Adrenal gland (tissue), 12 donors: ENCODE results near the gene ACTRT1. TPM values are rescaled to one million over a fixed set of nuclear protein-coding genes. Genes with fewer than 3 reads are reported as not detected.

ENCODE experiments used
- DNase-seq, 7 donors: peaks; one replicate each; pipeline ENCODE4 v3.0.0-alpha.2; 2019 to 2020
- H3K27ac ChIP-seq, 5 donors: fragments of 200-600 bp; sonication (generic) in 4 of 5; 1 replicate in 3 of 5; 2 replicates in 2 of 5; pipeline versions ENCODE4 v1.5.1 to v1.8.0; 2016 to 2020; ENCODE audit warnings: mild to moderate bottlenecking in 1 of 5
- H3K27me3 ChIP-seq: fragments of 200-600 bp; 2 replicates; pipeline ENCODE4 v1.8.0; 2021
- H3K36me3 ChIP-seq, 2 donors: fragments of 200-600 bp; replicated peaks in 1 of 2; 1 replicate in 1 of 2; 2 replicates in 1 of 2; pipeline versions ENCODE4 v1.5.1 to v1.8.0; 2018 to 2022
- H3K4me1 ChIP-seq, 2 donors: fragments of 200-600 bp; replicated peaks in 1 of 2; 1 replicate in 1 of 2; 2 replicates in 1 of 2; pipeline versions ENCODE4 v1.5.1 to v1.8.0; 2018 to 2021
- H3K4me3 ChIP-seq, 4 donors: fragments of 200-600 bp; sonication (generic) in 3 of 4; one replicate each; pipeline ENCODE4 v1.5.1; 2016 to 2018
- H3K9me3 ChIP-seq, 3 donors: fragments of 200-600 bp; sonication (generic) in 1 of 3; replicated peaks in 1 of 3; 1 replicate in 2 of 3; 2 replicates in 1 of 3; pipeline versions ENCODE4 v1.5.1 to v1.8.0; 2016 to 2021
- POLR2A ChIP-seq, 2 donors: fragments of 450-650 bp; IDR thresholded peaks; one replicate each; pipeline ENCODE4 v1.6.1; 2017; ENCODE audit warnings: antibody characterized with exemption in 2 of 2, mild to moderate bottlenecking in 2 of 2, moderate library complexity in 1 of 2
- WGBS, 4 donors: extraction: QIAGEN DNeasy Blood & Tissue Kit in 2 of 4; methylation state at CpG; one replicate each; pipeline versions ENCODE4 v1.1.5 to v1.1.7; 2013 to 2017; 5-methylcytosine and 5-hydroxymethylcytosine counted together
- intact Hi-C, 2 donors: fragments of 100-400 bp; cut with DNase I; formaldehyde crosslinking; loops; one replicate each; pipeline versions ENCODE4 v1.14.1 to v1.15.0; 2022 to 2023
- polyA plus RNA-seq, 3 donors: library from polyadenylated mRNA; stranded (reverse); fragments of 200-250 nt in 2 of 3; fragments of 350-450 nt in 1 of 3; fragmentation: Illumina TruSeq in 1 of 3; extraction: RNeasy Lipid Tissue Mini Kit (QIAGEN cat#74804) in 1 of 3; gene quantifications; one replicate each; pipeline ENCODE4 v1.2.3, GENCODE V29; 2013 to 2014
- total RNA-seq, 9 donors: library from RNA; depleted of rRNA in 4 of 9; stranded (reverse); fragments of >200 nt in 4 of 9; fragments of 120-200 nt in 1 of 9; fragmentation: NEBNext Ultra II Directional in 1 of 9; extraction: Animal tissue kit (Norgen Biotek cat#: 25700) in 1 of 9; gene quantifications; one replicate each; pipeline versions ENCODE4 v1.1.0 to v1.2.4, GENCODE V29; 2013 to 2023
- TF ChIP-seq, protein P1 (sequence below), 6 experiments: fragments of 450-650 bp in 4 of 6; fragments of 200-600 bp in 2 of 6; sonication (generic) in 1 of 6; IDR thresholded peaks; 1 replicate in 5 of 6; 2 replicates in 1 of 6; pipeline versions ENCODE4 v1.5.1 to v1.8.0; 2016 to 2021; ENCODE audit warnings: antibody characterized with exemption in 6 of 6, mild to moderate bottlenecking in 2 of 6, moderate library complexity in 1 of 6
- donor health status: healthy with polysubstance abuse.
- donor health status: Bipolar disorder and iron deficiency.
- donor health status: DM: yes; HTN: yes; CAD: no.
- donor health status: DM: no; HTN: no; CAD: no.
- donor health status: DM: no; HTN: no; CAD: no.
- donor health status: DM: yes; HTN: yes; CAD: no.

ACTRT1 gene
- total and polyA plus RNA-seq, 12 donors = not detected

GRCh38 chrX:128012015-128012414 is 40.2 kb downstream of the ACTRT1 start:
- WGBS, 4 donors = 63 to 76% (median 70%) methylated on average over 1 of the region's 1 CpG
- H3K27me3 ChIP-seq = no peaks in the 10 kb centered on the region
- TF ChIP-seq, protein P1, sequence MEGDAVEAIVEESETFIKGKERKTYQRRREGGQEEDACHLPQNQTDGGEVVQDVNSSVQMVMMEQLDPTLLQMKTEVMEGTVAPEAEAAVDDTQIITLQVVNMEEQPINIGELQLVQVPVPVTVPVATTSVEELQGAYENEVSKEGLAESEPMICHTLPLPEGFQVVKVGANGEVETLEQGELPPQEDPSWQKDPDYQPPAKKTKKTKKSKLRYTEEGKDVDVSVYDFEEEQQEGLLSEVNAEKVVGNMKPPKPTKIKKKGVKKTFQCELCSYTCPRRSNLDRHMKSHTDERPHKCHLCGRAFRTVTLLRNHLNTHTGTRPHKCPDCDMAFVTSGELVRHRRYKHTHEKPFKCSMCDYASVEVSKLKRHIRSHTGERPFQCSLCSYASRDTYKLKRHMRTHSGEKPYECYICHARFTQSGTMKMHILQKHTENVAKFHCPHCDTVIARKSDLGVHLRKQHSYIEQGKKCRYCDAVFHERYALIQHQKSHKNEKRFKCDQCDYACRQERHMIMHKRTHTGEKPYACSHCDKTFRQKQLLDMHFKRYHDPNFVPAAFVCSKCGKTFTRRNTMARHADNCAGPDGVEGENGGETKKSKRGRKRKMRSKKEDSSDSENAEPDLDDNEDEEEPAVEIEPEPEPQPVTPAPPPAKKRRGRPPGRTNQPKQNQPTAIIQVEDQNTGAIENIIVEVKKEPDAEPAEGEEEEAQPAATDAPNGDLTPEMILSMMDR (IDR thresholded peaks at IDR 0.05) = no peak
- no peak for TF ChIP-seq POLR2A (IDR thresholded peaks at IDR 0.05)
- no peaks in the 10 kb centered on the region for H3K9me3 ChIP-seq
- no peaks in the 10 kb centered on the region for H3K4me1 ChIP-seq
- H3K27ac ChIP-seq = no peak overlapping the region
- DNase-seq = no peak
- intact Hi-C loops = no loop called here
- no peak overlapping the region for H3K4me3 ChIP-seq
- no peaks in the 10 kb centered on the region for H3K36me3 ChIP-seq

- DNase-seq = no peak
- Histone ChIP-seq H3K9me3 (no peaks in the 10 kb centered on the region), H3K4me1 (no peaks in the 10 kb centered on the region), H3K4me3 (no peak overlapping the region), H3K27ac (no peak overlapping the region), H3K36me3 (no peaks in the 10 kb centered on the region), H3K27me3 (no peaks in the 10 kb centered on the region)
- intact Hi-C loops = no loop called here
- TF ChIP-seq, protein P1 (IDR thresholded peaks at IDR 0.05) = no peak
- TF ChIP-seq POLR2A (IDR thresholded peaks at IDR 0.05) = no peak
Measured at GRCh38 chrX:128007882-128008281, 44.3 kb downstream of the ACTRT1 start.
